WTC11 (cell line): ENCODE data around the gene NDUFS2. TPM values are rescaled to one million over a fixed set of nuclear protein-coding genes. Genes with fewer than 3 reads are reported as not detected.

Experiments used
- ATAC-seq: fragments of 200-7000 bp; cut with Tn5 transposase; 2 replicates; pipeline ENCODE4 v1.10.0; 2021; ENCODE audit warnings: mild to moderate bottlenecking, moderate library complexity
- CTCF ChIA-PET: fragments of 300-600 bp; sonication (Branson Sonifier 250); formaldehyde crosslinking; loops from one replicate; lab custom pipeline; 2021; ENCODE audit warnings: antibody characterized with exemption; lab: Charles Lee
- POLR2A ChIA-PET: fragments of 350-600 bp; sonication (Branson Sonifier 250); formaldehyde crosslinking; loops from one replicate; lab custom pipeline; 2021; ENCODE audit warnings: antibody characterized with exemption; lab: Charles Lee
- DNase-seq: peaks from one replicate; pipeline ENCODE4 v3.0.0; 2021; ENCODE audit warnings: low spot score
- H3K27ac Mint-ChIP-seq: 2 replicates; pipeline ENCODE4 v1.8.0; 2021; ENCODE audit warnings: mixed read lengths
- H3K27me3 Mint-ChIP-seq: 2 replicates; pipeline ENCODE4 v1.8.0; 2021; ENCODE audit warnings: low read depth, mild to moderate bottlenecking, moderate library complexity, mixed read lengths
- H3K36me3 Mint-ChIP-seq: 2 replicates; pipeline ENCODE4 v1.8.0; 2021; ENCODE audit warnings: mixed read lengths
- H3K4me1 Mint-ChIP-seq: 2 replicates; pipeline ENCODE4 v1.8.0; 2022; ENCODE audit warnings: mixed read lengths
- H3K4me3 Mint-ChIP-seq: 2 replicates; pipeline ENCODE4 v1.8.0; 2021; ENCODE audit warnings: mild to moderate bottlenecking, moderate library complexity, mixed read lengths
- H3K9me3 Mint-ChIP-seq: 2 replicates; pipeline ENCODE4 v1.8.0; 2021; ENCODE audit warnings: mixed read lengths
- ARID4B ChIP-seq: sonication (generic); formaldehyde crosslinking; IDR thresholded peaks from 2 replicates; pipeline ENCODE4 v1.8.0; 2023; ENCODE audit warnings: missing genetic modification reagents, mild to moderate bottlenecking, borderline replicate concordance
- CREB1 ChIP-seq: sonication (generic); formaldehyde crosslinking; IDR thresholded peaks from 2 replicates; pipeline ENCODE4 v1.8.0; 2023; ENCODE audit warnings: mild to moderate bottlenecking, missing genetic modification reagents
- EMX1 ChIP-seq: fragments of 250-450 bp; sonication (Bioruptor Pico); IDR thresholded peaks from 2 replicates; pipeline ENCODE4 v1.8.0; 2021; ENCODE audit warnings: mild to moderate bottlenecking
- FOXJ3 ChIP-seq: sonication (generic); formaldehyde crosslinking; IDR thresholded peaks from 2 replicates; pipeline ENCODE4 v1.9.0; 2021; ENCODE audit warnings: missing genetic modification reagents, mild to moderate bottlenecking, borderline replicate concordance
- GRHL2 ChIP-seq: fragments of 250-450 bp; sonication (Bioruptor Pico); IDR thresholded peaks from 2 replicates; pipeline ENCODE4 v1.8.0; 2022; ENCODE audit warnings: mild to moderate bottlenecking, moderate library complexity; ENCODE audit not compliant: insufficient replicate concordance, severe bottlenecking
- GTF2I ChIP-seq: fragments of 250-450 bp; sonication (Bioruptor Pico); conservative IDR thresholded peaks from 2 replicates; pipeline ENCODE4 v1.4.0; 2021; ENCODE audit warnings: mild to moderate bottlenecking
- IRF1 ChIP-seq: sonication (generic); formaldehyde crosslinking; IDR thresholded peaks from 2 replicates; pipeline ENCODE4 v1.8.0; 2023; ENCODE audit warnings: missing genetic modification reagents
- MLX ChIP-seq: sonication (generic); formaldehyde crosslinking; IDR thresholded peaks from 2 replicates; pipeline ENCODE4 v1.8.1; 2023; ENCODE audit warnings: mild to moderate bottlenecking, missing genetic modification reagents, moderate library complexity
- MYBL2 ChIP-seq: sonication (generic); formaldehyde crosslinking; IDR thresholded peaks from 2 replicates; pipeline ENCODE4 v1.8.1; 2023; ENCODE audit warnings: mild to moderate bottlenecking, moderate library complexity, missing genetic modification reagents
- NFATC4 ChIP-seq: fragments of 250-450 bp; sonication (Bioruptor Pico); IDR thresholded peaks from 2 replicates; pipeline ENCODE4 v1.9.0; 2021; ENCODE audit warnings: mild to moderate bottlenecking
- SMAD4 ChIP-seq: sonication (generic); formaldehyde crosslinking; IDR thresholded peaks from 2 replicates; pipeline ENCODE4 v1.8.0; 2022; ENCODE audit warnings: mild to moderate bottlenecking, missing genetic modification reagents
- TP53 ChIP-seq: sonication (generic); formaldehyde crosslinking; IDR thresholded peaks from 2 replicates; pipeline ENCODE4 v1.8.1; 2023; ENCODE audit warnings: mild to moderate bottlenecking, missing genetic modification reagents
- ZNF396 ChIP-seq: fragments of 250-450 bp; sonication (Bioruptor Pico); IDR thresholded peaks from 2 replicates; pipeline ENCODE4 v1.8.0; 2021; ENCODE audit warnings: mild to moderate bottlenecking, moderate library complexity, borderline replicate concordance
- ZNF512 ChIP-seq: sonication (generic); formaldehyde crosslinking; IDR thresholded peaks from 2 replicates; pipeline ENCODE4 v1.8.1; 2022; ENCODE audit warnings: missing genetic modification reagents, borderline replicate concordance
- total RNA-seq: library from RNA; stranded (reverse); gene quantifications from 3 replicates; pipeline ENCODE4 v1.2.3, GENCODE V29; 2021
- TF ChIP-seq, protein P1 (sequence below): sonication (generic); formaldehyde crosslinking; IDR thresholded peaks from 2 replicates; pipeline ENCODE4 v1.8.1; 2022; ENCODE audit warnings: low read depth, mild to moderate bottlenecking, moderate library complexity, missing genetic modification reagents, borderline replicate concordance
- TF ChIP-seq, protein P2 (sequence below): sonication (generic); formaldehyde crosslinking; IDR thresholded peaks from 2 replicates; pipeline ENCODE4 v1.8.1; 2023; ENCODE audit warnings: mild to moderate bottlenecking, missing genetic modification reagents, borderline replicate concordance
- TF ChIP-seq, protein P3 (sequence below): fragments of 250-450 bp; sonication (Bioruptor Pico); conservative IDR thresholded peaks from 2 replicates; pipeline ENCODE4 v1.9.0; 2021; ENCODE audit warnings: mild to moderate bottlenecking

Gene NDUFS2
- total RNA-seq, 1 experiment from 2014 or later: 108 TPM

DNA sequence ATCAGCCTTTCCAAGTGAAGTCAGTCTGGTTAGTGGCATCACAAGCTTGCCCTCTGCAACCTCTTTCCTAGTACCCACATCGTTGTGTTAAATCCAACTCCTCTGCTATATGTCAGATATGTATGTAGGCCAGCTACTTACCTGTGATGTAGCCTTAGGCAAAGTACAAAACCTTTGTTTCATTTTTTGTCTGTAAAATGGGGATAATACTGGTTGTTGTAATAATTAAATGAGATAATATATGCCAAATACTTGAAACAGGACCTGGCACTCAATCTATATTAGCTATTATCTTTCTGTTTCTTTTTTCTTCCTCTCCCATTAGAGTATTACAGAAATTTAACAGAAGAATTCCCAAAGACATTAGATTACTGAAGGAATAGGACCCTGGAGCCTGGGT lies 57.6 kb downstream of the NDUFS2 start (continued):
- TF ChIP-seq FOXJ3 (CRISPR knock-in tag) (no peak), SMAD4 (no peak), NFATC4 (CRISPR knock-in tag) (no peak), EMX1 (CRISPR knock-in tag) (no peak), GTF2I (CRISPR knock-in tag) (no peak)
- TF ChIP-seq, protein P1, sequence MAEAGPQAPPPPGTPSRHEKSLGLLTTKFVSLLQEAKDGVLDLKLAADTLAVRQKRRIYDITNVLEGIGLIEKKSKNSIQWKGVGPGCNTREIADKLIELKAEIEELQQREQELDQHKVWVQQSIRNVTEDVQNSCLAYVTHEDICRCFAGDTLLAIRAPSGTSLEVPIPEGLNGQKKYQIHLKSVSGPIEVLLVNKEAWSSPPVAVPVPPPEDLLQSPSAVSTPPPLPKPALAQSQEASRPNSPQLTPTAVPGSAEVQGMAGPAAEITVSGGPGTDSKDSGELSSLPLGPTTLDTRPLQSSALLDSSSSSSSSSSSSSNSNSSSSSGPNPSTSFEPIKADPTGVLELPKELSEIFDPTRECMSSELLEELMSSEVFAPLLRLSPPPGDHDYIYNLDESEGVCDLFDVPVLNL: no peak
- TF ChIP-seq, all 79 proteins: peak for 0

- CTCF ChIA-PET: interaction anchor here (1.6 to 1.8 kb wide), 2 partner anchors 30 to 46 kb away, joined by 4 to 6 read pairs; no protein-coding TSS in a partner anchor
- no peak overlapping the region; the same call in 1 of the 2 replicates for H3K4me3 Mint-ChIP-seq
- H3K27me3 Mint-ChIP-seq: peaks cover 70% of the 10 kb centered on the region
- no peak overlapping the region for H3K27ac Mint-ChIP-seq
- no peak for ATAC-seq
- peaks cover 19% of the 10 kb centered on the region for H3K36me3 Mint-ChIP-seq
- H3K9me3 Mint-ChIP-seq: peaks cover 28% of the 10 kb centered on the region
- peaks cover 22% of the 10 kb centered on the region for H3K4me1 Mint-ChIP-seq
- POLR2A ChIA-PET: no interaction called here
- no peak for DNase-seq
- TF ChIP-seq MLX (CRISPR knock-in tag): no peak
- no peak for TF ChIP-seq CREB1 (CRISPR knock-in tag)
- TF ChIP-seq GRHL2 (CRISPR knock-in tag): no peak
- TF ChIP-seq, protein P2, sequence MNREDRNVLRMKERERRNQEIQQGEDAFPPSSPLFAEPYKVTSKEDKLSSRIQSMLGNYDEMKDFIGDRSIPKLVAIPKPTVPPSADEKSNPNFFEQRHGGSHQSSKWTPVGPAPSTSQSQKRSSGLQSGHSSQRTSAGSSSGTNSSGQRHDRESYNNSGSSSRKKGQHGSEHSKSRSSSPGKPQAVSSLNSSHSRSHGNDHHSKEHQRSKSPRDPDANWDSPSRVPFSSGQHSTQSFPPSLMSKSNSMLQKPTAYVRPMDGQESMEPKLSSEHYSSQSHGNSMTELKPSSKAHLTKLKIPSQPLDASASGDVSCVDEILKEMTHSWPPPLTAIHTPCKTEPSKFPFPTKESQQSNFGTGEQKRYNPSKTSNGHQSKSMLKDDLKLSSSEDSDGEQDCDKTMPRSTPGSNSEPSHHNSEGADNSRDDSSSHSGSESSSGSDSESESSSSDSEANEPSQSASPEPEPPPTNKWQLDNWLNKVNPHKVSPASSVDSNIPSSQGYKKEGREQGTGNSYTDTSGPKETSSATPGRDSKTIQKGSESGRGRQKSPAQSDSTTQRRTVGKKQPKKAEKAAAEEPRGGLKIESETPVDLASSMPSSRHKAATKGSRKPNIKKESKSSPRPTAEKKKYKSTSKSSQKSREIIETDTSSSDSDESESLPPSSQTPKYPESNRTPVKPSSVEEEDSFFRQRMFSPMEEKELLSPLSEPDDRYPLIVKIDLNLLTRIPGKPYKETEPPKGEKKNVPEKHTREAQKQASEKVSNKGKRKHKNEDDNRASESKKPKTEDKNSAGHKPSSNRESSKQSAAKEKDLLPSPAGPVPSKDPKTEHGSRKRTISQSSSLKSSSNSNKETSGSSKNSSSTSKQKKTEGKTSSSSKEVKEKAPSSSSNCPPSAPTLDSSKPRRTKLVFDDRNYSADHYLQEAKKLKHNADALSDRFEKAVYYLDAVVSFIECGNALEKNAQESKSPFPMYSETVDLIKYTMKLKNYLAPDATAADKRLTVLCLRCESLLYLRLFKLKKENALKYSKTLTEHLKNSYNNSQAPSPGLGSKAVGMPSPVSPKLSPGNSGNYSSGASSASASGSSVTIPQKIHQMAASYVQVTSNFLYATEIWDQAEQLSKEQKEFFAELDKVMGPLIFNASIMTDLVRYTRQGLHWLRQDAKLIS: no peak
- TF ChIP-seq, protein P3, sequence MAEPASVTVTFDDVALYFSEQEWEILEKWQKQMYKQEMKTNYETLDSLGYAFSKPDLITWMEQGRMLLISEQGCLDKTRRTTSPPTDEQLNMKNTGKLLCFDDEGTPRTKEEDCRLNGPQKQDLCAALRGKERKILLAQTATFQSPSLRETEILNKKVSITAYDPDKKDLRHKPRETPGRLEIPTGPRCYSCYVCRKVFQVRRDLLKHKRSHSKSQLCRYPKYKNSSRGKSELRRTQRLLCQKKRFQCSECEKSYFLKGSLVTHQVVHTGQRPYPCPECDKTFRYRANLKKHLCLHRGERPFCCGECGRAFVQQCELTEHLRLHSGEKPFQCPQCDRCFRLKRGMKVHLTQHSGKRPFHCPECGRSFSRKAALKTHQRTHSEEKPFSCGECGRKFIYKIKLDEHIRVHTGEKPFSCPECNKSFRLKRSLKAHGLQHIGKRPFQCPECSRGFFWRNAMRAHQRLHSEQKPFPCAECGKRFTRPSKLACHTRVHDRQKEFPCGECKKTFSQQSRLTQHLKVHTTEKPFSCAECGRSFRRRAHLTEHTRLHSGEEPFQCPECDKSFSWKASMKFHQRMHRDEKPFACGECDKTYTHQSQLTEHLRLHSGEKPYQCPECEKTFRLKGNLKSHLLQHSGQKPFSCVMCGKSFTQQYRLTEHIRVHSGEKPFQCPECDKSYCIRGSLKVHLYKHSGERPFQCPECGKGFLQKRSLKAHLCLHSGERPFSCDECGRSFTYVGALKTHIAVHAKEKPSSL: no peak
- no peak for TF ChIP-seq TP53 (CRISPR knock-in tag)
- TF ChIP-seq MYBL2: no peak
- no peak for TF ChIP-seq ZNF512 (CRISPR knock-in tag)
- TF ChIP-seq NFATC4 (CRISPR knock-in tag): no peak
- TF ChIP-seq ARID4B: no peak
- no peak for TF ChIP-seq IRF1
- TF ChIP-seq ZNF396 (CRISPR knock-in tag): no peak
Observed at GRCh38 chr1:161260376-161261260, 58.5 kb downstream of the NDUFS2 start.
